ENCODE data around the gene KLF13.

KLF13 gene

DNA sequence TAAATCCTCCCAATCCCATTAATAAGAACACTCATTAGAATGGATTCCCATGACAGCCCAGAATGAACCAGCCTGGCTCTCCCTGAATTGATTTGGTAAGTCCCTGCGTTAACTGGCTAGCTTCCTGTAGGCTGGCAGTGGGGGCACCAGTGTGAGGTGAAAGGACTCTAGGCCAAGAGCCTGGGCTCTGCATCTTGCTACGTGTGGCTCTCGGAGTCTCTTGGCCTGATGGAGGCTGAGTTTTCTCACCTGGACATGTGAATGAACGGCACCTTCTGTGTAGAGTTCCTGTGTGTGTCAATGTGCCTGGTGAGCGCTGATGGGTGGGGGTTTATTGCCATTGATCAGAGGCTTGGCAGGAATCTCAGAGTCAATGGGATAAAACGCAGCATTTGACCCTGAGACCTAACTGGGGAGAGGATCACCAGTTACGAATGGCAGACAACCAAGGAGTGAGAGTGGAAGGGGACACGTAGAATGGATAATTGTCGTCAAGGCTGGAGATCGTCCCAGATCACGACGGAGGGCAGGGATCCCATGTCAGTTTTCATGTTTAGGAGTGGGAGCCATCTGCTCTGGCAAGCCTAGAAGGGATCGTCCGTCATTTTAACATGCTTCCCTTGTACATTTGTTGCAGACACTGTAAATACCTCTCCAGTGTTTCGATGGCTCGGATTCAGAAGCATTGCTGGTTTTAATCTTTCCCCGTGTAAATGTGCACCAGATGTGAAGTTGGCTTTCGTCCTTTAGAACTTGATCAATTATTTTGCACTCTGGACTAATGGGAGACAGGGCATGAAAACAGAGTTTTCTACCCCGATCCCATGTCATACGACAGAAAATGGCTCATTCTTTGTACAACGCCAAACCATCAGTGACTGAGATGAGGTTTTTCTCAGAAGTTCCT is 9.0 kb upstream of the KLF13 start:
- DNase-seq = no peak

DNA sequence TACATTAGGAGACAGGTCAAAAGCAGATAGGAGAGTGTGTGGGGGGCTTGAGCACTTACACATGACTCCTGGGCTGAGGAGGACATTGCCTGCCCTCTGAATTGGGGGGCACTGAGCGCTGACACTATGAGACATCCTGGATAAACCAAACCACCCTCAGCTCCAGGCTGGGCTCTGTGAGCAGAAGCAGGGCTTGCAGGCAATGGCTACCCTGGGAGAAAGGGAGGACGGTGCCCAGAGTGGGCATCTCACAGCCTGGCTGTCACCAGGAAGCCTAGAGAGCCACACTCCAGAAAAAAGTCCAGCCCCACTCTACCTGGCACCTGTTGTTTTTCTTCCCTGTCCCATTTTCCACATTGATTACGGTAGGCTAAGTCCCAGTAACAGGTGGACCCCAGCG is 8.2 kb upstream of the KLF13 start:
- no peak for DNase-seq

DNA sequence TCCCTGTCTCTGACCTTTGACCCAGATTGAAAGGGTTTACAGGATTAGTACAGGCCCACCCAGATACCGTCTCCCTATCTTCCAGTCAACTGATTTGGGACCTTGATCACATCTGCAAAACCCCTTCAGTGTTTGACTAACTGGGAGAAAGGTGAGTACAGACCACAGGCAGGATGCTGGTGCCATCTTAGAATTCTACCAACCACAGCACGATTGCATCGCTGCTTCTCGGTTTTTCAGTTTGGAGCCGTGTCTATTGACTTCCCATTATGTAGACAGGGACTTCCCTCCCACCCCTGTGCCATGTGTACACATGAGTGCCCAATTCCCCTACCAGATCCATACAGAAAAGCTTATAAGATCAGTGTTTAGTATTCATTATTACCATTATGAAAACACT is 6.6 kb upstream of the KLF13 start:
- DNase-seq = no peak

DNA sequence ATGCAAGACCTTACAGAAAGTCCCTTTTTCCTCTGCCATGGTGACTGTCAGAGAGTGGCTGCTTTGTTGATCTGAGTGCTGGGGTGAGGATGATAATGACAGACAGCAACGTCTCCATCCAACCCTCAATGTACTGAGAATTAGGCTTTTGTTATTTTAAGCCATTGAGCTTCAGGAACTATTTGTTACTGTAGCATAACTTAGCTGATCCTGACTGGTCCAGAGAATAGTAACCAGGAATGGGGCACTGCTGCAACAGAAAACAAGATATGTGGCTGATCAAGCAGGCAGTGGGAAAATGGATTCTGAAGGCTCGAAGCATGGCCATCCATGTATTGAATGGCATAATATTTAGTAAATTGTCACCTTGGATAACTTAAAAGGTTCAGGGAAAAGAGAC is 5.2 kb upstream of the KLF13 start:
- no peak for DNase-seq

DNA sequence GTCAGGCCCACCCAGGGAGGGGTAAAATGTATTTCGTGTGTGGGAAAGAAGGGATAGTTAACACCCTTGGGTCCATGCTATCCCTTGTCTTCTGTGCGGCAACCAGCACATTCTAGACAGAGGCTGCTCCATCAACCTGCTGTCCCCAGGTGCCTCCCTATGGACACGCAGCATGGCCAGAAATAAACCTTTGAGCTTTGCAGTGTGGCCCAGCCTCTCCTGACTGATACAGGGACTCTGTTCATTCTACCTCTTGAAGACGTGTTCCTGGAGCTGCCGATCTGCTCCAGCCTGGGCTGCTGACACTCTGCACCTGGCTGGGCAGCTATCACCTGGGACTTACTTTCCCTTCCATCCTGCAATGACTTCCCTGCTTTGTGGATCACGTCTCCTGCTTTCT is 4.1 kb upstream of the KLF13 start:
- DNase-seq = no peak

DNA sequence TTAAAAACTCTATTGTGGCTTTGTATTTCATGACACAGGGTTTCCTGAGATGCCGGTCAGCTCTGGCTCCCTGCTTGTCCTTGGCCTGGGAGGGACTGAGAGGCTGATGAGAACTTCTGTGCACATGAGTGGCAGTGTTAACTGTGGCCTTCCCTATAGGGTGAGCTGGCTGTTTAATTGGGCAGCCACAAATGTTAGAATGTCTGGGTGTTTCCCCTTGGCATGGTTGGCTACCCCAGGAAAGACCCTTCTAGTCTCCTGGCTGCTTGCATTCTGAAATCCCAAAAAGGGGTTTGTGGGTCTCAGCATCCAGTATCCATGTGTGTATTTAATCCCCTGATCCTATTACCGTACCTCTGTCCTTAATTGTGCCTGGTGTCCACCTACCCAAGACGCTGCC is 3.0 kb upstream of the KLF13 start:
- DNase-seq = no peak

DNA sequence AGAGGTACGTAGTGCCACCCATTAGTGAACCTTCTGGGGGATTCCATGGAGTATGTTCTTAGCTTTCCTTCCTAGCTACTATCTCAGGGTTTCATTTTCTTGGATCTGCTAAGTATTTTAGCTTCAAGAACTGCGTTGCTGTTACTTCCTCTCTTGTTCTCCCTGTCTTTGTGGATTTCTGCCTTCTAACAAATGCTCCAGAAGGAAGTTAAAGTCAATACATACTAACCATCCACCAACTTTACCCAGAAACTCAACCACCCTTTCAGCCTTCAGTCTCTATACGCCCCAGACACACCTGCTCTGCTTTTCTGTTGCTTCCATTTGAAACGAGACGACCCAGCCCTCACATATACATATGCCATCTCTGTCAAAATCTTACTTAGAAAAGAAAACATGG is 2.4 kb upstream of the KLF13 start:
- DNase-seq = no peak

DNA sequence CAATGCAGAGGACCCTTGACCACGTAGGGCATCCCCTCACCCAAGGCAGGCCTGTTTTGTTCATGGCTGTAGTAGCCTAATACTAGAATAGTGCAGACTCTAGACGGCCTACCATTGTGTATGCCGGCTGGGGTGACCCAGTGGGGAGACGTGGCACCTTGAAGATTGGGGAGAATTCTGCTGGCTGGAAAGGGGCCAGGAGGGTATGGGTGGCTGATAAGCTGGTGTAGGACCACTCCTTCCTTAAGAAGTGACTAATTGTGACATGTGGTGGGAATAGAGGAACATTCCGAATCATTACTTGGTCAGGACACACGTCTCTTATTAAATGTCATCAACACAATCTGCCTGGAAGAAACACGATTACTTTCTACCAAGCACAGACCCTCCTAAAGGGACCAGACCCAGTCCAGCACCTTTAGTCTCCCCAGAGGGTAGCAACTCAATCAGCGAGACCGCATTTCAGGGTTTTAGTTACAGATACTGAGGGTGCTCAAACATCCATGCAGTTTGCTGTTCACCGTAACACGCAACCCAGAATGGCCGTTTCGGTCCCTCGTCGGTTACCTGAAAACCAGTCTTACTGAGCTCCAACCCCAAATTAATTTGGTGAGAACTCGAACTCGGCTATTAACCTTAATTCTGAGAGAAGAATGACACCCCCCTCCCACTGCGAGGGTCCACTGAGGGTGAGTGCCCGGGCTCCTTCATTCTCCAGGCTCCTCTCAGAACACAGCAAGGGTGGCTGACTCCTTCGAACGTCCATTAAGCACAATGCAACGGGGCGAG is 1.6 kb upstream of the KLF13 start:
- DNase-seq = no peak

DNA sequence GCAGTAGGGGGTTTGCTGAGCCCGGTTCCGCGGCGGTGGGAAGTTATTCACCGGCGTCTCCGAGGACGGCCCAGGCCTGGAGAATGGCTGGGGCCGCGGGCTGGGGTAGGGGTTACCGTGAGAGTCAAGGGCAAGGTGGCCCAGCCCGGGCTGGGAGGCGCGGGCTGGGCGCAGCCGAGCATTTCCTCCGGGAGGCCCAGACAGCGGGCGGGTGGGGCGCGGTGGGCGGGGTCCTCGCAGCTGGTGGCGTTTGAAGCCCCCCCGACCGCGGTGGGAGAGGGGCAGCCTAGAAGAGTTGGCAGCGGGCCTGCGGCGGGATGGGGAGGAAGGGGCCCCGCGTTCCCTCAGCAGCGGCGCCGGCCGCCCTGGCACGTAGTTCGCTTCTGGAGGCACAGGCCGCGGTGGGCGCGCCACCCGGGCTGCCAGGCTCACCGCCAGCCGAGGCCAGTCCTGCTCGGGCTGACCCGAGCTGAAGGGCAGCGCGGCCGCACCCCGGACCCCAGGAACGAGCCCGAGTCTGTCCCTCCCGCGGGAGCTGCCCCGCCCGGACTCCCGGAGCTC is 960 bp upstream of the KLF13 start:
- peak; percentile 70 for DNase-seq

DNA sequence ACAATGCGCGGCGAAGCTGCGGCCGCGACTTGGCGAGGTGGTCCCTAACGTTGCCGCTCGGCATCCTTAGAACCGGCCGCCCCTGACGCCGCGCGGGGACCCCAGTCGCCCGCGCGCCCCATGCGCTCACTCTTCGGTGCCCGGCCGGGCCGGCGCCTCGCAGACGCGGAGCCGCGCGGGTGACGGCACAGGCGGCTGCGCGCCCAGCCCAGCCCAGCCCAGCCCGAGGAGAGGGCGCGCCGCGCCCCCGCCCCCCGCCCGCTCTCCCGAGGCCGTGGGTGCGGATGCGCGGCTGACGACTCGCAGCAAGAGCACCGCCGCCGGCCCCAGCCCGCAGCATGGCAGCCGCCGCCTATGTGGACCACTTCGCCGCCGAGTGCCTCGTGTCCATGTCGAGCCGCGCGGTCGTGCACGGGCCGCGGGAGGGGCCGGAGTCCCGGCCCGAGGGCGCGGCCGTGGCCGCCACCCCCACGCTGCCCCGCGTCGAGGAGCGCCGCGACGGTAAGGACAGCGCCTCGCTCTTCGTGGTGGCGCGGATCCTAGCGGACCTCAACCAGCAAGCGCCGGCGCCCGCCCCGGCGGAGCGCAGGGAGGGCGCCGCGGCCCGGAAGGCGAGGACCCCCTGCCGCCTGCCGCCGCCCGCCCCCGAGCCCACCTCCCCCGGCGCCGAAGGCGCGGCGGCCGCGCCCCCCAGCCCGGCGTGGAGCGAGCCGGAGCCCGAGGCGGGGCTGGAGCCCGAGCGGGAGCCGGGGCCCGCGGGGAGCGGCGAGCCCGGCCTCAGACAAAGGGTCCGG is 437 bp downstream of the KLF13 start:
- peak; percentile 73 for DNase-seq

DNA sequence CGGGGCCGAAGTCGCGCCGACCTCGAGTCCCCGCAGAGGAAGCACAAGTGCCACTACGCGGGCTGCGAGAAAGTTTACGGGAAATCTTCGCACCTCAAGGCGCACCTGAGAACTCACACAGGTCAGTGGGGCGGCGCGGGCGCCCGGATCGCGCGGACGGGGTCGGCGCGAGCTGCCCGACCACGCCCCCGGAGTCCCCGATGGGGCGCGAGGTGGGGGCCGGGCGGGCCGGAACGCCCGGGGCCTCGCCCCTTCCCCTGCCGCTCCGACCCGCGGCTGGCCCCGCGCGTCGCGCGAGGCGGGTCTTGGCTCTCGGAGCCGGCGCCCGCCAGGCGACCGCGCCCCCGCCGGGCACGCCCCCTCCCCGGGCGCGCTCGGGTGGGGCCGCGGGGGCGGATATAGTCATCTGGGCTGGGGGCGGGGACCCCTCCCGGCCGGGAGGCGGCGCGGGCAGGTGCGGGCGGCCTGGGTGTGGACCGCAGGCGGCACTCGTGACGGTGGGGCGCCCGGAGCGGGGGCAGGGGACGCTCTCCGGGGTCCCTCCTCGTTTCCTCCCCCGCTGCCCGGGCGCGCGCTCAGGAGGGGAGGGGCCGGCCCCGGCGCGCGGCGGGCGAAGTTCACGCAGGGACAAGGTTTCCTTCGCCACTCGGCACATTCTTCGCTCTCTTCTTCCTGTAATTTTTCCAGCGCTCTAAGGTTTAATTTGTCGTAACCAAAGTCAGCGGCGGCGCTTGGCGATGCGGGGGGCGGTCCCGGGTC is 1.2 kb downstream of the KLF13 start:
- peak; percentile 72 for DNase-seq

DNA sequence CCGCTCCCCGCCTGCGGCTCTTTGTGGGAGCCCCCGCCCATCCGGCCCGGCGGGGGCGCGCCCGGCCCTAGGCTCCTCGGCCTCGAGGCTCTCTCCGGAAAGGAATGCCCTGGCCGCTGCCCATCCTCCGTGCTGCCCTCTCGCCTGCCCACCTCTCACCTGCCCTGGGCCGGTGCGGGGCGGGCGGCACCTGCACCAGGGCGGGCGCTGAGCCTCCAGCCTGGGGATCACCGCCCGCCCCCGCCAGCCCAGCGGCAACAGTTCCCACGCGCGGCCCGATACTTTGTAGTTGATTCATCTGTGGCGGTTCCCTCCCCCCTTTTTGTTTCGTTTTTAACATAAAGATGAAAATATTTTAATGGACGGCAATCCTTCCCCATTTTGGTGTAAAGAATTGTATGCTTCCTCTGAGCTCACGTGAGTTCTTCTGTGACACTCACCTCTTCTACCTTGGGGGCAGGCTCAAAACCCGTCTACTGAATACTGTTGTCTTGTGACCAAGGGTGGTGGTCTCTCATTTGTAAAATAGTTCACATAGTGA is 1.9 kb downstream of the KLF13 start:
- DNase-seq = no peak

DNA sequence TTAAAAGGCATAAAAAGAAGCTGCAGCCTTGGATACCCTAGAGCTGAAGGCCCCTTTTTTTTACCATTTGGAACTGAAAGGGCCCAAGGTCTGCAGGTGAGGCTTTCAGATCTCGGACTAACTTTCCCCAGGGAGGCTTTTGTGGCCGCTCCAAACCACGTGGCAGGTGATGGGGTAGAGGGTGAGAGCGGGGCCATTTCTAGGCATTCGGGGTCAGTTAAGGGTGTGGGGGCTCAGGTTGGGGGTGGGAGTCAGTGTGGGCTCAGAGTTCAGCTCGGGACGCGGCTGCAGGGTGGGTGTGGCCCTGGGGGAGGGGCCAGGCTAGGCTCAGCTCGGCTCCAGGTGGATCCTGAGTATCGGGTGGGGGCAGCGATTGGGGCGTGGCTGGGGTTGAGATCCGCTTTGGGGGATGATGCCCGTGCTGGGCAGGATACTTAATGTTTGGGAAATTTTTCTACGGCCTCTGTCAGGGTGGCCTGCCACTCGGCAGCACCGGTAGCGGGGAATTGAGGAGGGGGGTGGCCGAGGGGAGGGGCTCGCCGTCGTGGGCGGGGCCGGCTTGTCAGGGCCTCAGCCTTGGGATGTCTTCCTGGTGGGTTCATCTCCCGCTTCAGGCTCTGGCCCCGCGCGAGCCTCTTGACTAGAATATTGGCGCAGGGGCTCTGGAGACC is 2.5 kb downstream of the KLF13 start:
- DNase-seq = peak; percentile 28

DNA sequence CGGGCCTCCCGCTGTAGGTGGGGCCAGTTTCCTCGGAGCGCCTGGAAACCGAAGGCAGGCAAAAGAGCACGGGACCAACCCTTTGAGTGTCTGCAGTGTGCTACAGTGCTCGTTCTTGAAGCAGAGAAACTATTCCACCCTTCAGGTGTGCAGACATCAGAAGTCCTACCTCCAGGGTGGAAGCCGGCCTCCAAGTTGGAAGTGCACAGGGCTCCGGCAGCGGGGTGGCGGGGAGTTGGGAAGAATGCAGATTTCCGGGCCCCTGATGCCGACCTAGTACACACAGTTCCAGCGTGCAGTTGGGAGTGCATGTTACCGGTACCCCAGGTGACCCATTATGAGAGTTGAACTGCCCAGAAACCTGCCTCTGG is 3.0 kb downstream of the KLF13 start:
- DNase-seq = no peak

DNA sequence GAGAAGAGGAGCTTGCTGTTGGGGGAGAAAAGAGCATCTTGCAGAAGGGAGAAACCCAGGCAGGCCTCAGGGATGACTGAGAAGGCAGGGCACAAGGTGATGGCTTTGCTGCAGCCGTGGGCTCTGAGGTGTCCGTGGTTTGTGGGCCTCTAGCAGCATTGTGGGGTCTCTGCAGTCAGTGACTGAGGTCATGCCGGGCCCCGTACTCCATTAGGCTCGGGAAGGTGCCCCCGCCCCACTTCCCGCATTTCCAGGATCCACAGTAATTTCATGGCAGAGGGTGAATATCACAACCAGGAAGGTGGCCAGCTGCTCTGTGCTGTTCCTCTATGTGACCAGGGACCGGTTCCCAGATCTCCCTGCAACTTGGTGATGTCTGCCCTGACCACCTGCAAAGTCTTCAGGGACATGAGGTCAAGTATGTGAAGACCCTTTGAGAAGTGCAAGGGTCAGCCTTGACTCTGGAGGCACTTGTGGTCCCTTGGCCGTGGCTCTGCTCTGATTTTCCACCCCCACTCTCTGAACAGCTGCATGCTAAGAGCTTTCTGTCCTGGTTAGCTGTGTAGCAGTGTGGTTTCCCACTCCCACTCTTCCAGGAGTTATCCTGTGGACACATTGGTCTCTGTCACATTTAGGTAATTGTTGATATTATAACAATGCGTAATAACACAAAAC is 3.6 kb downstream of the KLF13 start:
- no peak for DNase-seq

DNA sequence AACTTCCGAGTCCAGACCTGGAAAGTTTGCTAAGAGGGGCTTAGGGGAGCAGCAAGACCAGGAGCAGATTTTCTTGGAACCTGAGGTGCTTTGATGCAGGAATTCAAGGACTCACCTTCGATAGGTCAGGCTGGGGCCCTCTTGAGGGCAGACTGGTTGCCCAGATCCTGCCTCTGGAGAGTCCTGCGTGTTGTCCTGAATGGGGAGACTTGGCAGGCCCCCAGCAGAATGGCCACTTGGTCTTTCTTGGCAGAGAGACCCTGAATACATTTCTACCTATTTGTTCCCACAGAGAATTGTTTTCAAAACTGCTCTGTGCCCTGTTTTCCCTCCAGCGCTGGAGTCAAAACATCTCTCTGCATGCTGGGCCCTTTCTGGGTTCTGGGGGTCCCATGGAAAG is 4.2 kb downstream of the KLF13 start:
- DNase-seq = no peak

DNA sequence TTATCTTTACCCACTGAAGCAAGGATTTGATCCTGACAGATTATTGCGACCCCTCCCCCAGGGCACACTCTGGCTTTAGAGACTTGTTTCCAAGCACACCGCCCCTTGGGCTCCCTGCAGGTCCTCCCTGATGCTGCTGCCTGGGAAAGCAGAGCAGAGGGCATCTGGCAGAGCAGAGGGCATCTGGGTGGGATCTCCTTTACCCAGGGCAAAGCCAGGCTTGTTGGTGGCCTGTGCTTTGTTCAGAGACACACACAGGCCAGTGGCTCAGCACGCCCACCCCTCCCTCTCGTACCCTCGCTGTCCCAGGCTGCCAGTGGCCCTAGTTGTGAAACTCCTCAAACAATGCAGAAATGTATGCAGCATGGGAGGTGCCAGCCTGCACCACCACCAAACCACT is 4.8 kb downstream of the KLF13 start:
- DNase-seq = no peak

DNA sequence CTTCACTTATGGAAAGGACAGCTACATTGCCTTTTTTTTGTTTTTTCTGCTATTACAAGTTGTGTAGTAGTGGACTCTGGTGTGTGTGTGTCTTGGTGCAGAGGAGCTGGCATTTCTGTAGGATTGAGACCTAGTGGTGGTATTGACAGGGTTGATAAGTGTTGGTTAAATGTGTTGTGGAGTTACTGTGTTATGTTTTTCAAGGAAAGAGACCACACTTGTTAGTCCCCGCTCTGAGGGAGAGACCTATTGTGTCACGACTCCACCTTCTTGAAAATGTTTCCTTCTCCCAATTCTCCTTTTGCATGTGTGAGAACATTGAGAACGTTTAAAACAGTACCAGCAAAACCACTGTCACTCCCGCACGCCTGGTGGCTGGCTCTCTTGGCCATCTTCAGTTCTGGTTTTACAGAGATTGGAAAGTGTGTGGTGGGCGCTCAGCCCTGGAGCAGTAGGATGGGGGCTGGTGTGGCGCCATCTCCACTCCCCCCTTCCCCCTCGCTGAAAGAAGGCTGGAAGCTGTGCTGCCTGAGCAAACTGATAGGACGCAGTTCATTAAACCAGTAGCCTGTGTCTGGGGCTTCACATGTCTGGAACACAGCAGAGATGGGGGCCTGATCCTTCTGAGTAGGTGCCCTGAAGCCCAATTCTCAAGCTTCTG is 5.5 kb downstream of the KLF13 start:
- DNase-seq = no peak

DNA sequence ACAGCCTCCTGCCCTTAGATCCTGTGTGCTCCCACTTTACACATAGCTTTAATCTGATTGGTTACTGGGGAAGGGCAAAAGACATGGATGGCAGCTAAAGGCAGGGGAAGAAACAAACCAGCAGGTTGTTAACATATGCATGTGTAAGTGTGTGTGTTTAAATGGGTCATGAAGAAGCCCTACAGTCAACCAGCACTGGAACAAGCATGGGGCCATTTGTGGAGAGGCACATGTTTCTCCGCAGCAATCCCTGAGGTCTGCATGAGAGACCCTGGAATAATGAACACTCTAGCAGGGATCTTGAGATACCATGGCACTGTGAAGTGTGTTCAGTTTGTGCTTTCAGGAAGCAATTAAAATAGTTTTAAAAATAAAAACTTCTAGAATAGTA is 6.0 kb downstream of the KLF13 start:
- no peak for DNase-seq

DNA sequence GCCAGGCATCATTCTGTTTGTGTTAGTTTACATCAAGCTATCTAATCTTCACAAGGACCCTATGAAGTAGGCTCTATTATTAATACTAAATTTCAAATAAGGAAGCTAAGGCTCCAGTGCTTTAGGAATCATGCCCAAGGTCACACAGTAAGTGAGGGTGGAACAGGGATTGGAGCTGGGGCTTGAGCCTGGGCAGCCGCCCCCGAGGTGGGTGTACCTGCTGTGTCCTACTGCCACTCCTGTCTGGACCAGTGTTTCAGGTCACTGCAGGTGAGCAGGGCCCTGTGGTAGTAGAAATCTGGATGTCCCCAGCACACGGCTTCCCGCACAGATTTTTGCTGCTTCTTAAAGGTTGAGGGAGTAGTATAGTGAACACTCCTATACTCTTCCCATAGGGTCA is 6.5 kb downstream of the KLF13 start:
- DNase-seq = no peak
